ENCODE measurements around the gene PGS1. TPM values are rescaled to one million over a fixed set of nuclear protein-coding genes. Genes with fewer than 3 reads are reported as not detected.

The PGS1 gene
- total RNA-seq, 4 donors from 2014 or later: 41.9 to 105 (median 53.2) TPM

- no peak for TF ChIP-seq POLR2A (IDR thresholded peaks at IDR 0.05)
- no peak for TF ChIP-seq EP300 (IDR thresholded peaks at IDR 0.05)
- TF ChIP-seq CTCF (IDR thresholded peaks at IDR 0.05): no peak
- Histone ChIP-seq H3K4me3 (no peak overlapping the region), H3K36me3 (no peaks in the 10 kb centered on the region), H3K9me3 (no peaks in the 10 kb centered on the region), H3K27ac (peak overlapping the region in 3 of 4 donors; percentile 81 to 95 (median 95)), H3K4me1 (peaks cover 5 to 52% (median 32%) of the 10 kb centered on the region in 4 donors), H3K27me3 (no peaks in the 10 kb centered on the region)
- no peak for DNase-seq (ENCODE audit: low spot score in 2 of 2)
- whole genome bisulfite sequencing, 2 donors: 74 to 77% methylated on average over 10 of the region's 10 CpGs
Observed at GRCh38 chr17:78340183-78340955, 38.1 kb upstream of the PGS1 start.

- Histone ChIP-seq H3K4me1 (peaks cover 5 to 58% (median 32%) of the 10 kb centered on the region in 4 donors), H3K9me3 (no peaks in the 10 kb centered on the region), H3K27me3 (no peaks in the 10 kb centered on the region), H3K36me3 (no peaks in the 10 kb centered on the region), H3K27ac (peak overlapping the region; percentile 78 to 98 (median 88)), H3K4me3 (peak overlapping the region; percentile 21 to 49 (median 36))
- WGBS, 2 donors: 5% methylated on average over 35 to 37 of the region's 95 CpGs
- TF ChIP-seq POLR2A (IDR thresholded peaks at IDR 0.05) (peak; percentile 12 to 30), EP300 (IDR thresholded peaks at IDR 0.05) (peak; percentile 10 to 50), CTCF (IDR thresholded peaks at IDR 0.05) (peak in 2 of 5 experiments; percentile 12 to 25)
- DNase-seq (ENCODE audit: low spot score in 2 of 2): peak in 1 of 2 donors; percentile 66
Observed at GRCh38 chr17:78341559-78342448, 36.6 kb upstream of the PGS1 start.

GRCh38 chr17:78342449-78343186, 35.8 kb upstream of the PGS1 start:
- peaks cover 5 to 65% (median 32%) of the 10 kb centered on the region in 4 donors for H3K4me1 ChIP-seq
- H3K4me3 ChIP-seq: peak overlapping the region; percentile 21 to 49 (median 36)
- peak overlapping the region; percentile 78 to 98 (median 88) for H3K27ac ChIP-seq
- TF ChIP-seq EP300 (IDR thresholded peaks at IDR 0.05) (peak in 1 of 2 donors; percentile 57), CTCF (IDR thresholded peaks at IDR 0.05) (no peak)
- 24 to 34% methylated on average over 22 to 23 of the region's 26 CpGs for WGBS, 2 donors
- H3K36me3 ChIP-seq: no peaks in the 10 kb centered on the region
- no peaks in the 10 kb centered on the region for H3K9me3 ChIP-seq
- DNase-seq (ENCODE audit: low spot score in 2 of 2): peak in 1 of 2 donors; percentile 66
- no peaks in the 10 kb centered on the region for H3K27me3 ChIP-seq

GRCh38 chr17:78343187-78343542, 35.3 kb upstream of the PGS1 start:
- Histone ChIP-seq H3K36me3 (no peaks in the 10 kb centered on the region), H3K9me3 (no peaks in the 10 kb centered on the region), H3K4me3 (peak overlapping the region in 1 of 4 donors; percentile 49), H3K27ac (peak overlapping the region; percentile 78 to 98 (median 88)), H3K4me1 (peaks cover 5 to 67% (median 32%) of the 10 kb centered on the region in 4 donors), H3K27me3 (no peaks in the 10 kb centered on the region)
- TF ChIP-seq EP300 (IDR thresholded peaks at IDR 0.05) (no peak), CTCF (IDR thresholded peaks at IDR 0.05) (no peak), POLR2A (IDR thresholded peaks at IDR 0.05) (no peak)
- 14% methylated on average over 4 to 5 of the region's 5 CpGs for WGBS, 2 donors
- DNase-seq (ENCODE audit: low spot score in 2 of 2): peak in 1 of 2 donors; percentile 65

Data from tibial nerve (tissue), 4 donors.